ENCODE measurements around the gene PPP1R27.

PPP1R27 gene

DNA sequence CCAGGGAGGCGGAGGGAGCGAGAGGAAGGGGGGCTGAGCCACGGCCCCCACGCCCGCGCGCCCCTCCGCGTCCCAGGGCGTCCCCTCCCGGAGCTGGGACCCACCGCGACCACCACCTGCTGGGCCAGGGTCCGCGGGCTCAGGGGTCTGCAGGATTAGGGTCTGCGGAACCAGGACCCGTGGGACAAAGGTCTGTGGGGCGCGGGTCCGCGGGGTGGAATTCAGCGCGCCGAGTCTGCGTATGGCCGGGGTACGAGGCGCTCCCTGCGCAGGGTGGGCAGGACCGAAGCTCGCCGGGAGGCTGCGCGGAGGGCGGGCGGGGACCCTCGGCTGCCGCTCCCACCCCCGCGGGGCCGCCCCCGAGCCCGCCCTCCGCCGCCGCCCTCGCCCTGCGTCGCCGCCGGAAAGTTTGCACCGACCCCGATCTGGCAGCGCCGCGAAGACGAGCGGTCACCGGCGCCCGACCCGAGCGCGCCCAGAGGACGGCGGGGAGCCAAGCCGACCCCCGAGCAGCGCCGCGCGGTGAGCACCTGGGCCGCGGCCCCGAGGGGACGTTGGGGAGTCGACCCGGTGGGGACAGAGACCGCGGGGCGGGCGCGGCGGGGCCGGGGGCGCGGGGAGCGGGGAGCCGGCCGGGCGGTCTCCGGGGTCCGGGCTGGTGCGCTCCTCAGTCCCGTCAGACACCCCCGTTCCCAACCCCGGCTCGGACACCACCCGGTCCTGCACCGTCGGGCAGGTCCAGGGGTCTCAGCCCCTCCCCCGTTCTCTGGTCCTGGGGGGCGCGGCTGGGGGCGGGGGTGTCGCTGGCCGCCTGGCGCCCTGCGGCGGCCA is 30.9 kb downstream of the PPP1R27 start, which contains the start of gene GCGR:
Gene GCGR (plus strand): TSS at position 423 of the 831 bp plus-strand sequence. CDS start 4,869 bp downstream, outside the sequence.
- DNase-seq: no peak

DNA sequence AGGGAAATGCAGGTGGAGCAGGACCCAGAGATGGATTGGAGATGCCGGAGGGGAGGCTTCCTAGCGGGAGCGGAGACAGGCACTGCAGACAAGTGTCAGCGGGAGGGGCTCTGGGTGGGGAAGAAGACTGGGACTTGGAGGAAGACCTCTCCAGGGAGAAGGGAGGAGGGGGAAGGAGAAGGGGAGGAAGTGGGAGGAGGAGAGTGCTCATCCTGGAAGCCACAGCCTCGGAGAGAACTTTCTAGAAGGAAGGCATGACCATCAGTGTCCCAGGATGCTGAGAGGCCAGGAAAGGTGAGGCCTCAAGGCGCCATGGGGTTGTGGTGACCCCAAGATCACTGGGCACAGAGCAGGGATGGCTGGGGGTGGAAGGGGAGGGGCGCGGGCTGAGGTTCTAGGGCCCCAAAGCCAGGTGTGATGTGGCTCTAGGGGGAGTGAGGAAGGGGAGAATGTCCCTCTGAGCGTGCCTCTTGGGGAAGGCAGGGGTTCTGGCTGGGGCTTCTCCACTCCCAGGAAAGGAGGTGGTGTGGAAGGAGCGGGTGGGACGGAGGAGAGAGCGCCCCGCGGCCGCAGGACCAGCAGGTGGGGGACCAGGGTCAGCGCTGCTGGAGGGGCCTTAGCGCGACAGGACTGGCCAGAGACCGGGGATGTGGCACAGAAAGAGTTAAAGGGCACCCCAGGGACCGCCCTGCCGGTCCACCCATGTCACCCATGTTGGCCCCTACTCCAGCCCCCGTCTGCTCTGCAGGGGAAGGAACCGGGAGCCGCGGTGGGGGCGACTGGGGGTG is 31.8 kb downstream of the PPP1R27 start:
- DNase-seq: no peak

DNA sequence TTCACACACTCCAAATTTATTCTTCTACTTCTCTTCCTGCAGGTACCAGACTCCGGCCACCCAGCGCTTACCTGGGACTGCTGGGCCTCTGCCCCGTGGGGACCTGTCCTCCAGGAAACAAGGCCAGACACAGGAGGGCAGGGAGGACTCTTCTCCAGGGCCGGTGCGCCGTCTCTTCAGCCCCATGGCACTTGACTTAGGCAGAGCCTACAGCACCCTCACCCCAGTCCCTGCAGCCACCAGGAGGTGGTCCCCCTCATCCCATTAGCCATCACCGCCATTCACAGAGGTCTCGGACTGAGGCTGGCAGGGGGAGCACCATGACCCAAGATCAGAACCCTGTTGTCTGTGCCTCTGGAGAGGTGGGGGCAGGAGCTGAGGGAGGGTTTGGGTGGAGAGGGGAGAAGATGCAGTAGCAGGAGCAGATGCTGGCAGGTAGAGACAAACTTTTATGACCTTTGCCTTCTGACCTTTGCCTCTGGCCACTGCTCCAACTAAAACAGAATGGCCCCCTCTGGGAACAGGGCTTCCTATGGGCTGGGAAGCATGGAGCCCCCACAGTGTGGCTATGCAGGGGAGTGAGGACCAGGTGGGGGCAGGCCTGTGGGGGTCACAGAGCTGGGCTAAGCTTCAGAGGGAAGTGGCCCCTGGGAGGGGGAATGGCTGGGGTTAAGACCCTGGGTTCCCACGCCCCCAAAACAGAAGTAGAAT is 32.6 kb downstream of the PPP1R27 start:
- DNase-seq: no peak

DNA sequence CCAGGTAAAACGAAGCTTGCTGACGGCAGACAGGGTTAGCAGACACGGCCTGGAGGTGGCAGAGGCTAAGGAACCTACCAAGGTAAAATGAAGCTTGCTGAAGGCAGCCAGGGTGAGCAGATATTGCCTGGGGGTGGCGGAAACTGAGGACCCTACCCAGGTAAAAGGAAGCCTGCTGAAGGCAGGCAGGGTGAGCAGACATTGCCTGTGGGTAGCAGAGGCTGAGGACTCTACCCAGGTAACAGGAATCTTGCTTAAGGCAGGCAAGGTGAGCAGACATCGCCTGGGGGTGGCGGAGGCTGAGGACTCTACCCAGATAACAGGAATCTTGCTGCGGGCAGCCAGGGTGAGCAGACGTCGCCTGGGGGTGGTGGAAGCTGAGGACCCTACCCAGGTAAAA is 33.5 kb downstream of the PPP1R27 start:
- DNase-seq: no peak

DNA sequence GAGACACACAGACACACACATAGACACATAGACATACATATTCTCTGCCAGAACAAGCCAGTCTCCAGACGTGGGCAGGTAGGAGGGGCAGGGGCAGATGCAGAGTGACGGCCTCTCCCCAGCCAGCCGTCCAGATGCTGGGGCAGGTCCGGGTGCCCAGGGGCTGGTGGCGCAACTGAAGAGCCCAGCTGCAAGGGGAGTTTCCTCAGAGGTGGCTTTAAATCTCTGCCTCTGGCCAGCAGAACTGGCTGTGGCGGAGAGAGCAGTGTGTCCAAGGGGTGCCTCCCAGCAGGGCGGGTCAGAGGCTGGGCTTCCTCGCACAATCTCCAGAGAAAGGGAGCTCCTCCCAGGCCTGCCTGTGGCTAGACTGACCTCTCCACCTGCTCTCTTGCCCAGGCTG is 40.3 kb downstream of the PPP1R27 start:
- DNase-seq: peak in 1 of 3 experiments; percentile 40

DNA sequence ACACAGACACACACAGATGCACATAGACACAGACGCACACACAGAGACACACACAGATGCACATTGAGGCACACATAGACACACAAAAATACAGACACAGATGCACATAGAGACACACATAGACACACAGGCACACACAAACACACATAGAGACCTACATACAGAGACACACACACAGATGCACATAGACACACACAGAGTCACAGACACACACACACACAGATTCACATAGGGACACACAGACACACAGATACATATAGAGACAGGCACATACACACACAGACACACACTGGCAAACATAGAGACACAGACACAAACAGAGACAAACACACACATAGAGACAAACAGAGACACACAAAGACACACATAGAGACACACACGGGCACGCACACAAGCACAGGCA is 40.8 kb downstream of the PPP1R27 start:
- no peak for DNase-seq

DNA sequence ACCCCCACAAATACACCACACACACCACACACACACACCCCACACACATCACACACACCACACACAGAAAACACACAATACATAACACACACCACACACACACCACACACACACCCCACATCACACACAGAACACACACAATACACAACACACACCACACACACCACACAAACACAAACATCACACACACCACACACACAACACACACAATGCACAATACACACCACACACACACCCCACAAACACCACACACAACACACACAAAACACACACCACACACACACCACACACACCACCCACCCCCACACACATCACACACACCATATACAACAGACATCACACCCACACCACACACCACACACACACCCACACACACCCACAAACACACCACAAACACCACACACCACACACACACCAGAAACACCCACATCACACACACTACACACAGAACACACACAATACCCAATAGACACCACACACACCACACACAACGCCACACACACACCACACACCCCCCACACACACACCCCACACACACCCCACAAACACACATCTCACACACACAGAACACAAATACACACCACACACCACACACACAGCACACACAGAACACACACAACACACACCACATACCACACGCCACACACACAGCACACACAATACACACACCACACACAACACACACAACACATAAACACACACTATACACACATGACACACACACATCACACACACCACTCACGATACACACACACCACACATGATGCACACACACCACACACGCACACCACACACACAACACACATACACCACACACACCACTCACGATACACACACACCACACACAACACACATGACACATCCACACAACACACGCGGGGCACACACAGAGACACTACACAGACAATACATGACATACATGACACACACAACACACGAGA is 41.9 kb downstream of the PPP1R27 start:
- no peak for DNase-seq
